Spleen (tissue), 7 donors: ENCODE measurements around the gene LCN12.

ENCODE experiments used
- CTCF ChIP-seq, 11 experiments: fragments of 200-600 bp in 7 of 11; fragments of 450-650 bp in 4 of 11; sonication (generic) in 4 of 11; IDR thresholded peaks in 8 of 11; conservative IDR thresholded peaks in 3 of 11; 1 replicate in 7 of 11; 2 replicates in 4 of 11; pipeline versions ENCODE4 v1.4.0 to v1.8.0; 2016 to 2021; ENCODE audit warnings: antibody characterized with exemption in 11 of 11, inconsistent platforms in 4 of 11, mild to moderate bottlenecking in 1 of 11
- POLR2A ChIP-seq, 3 donors: fragments of 450-650 bp; IDR thresholded peaks; one replicate each; pipeline ENCODE4 v1.5.1; 2017; ENCODE audit warnings: antibody characterized with exemption in 3 of 3, mild to moderate bottlenecking in 1 of 3
- donor health status: DM: no; HTN: no; CAD: no; lungs with moderate emphysema.
- donor health status: DM: no; HTN: no; CAD: no.
- donor health status: DM: no; HTN: no; CAD: no.

GRCh38 chr9:136956604-136957003 is 4.5 kb downstream of the LCN12 start:
- TF ChIP-seq POLR2A (IDR thresholded peaks at IDR 0.05) (no peak), CTCF (IDR thresholded peaks at IDR 0.05 in 8 of 11, conservative IDR thresholded peaks at IDR 0.05 in 3 of 11) (no peak)
